Right lobe of liver (tissue), 4 donors: ENCODE results near the gene KIR2DL1.
"Not testable (repeated sequence)": the region's sequence is repeated elsewhere in the genome, so short reads cannot be mapped to it uniquely, and the experiment has no call there.

ENCODE experiments used
- CTCF ChIP-seq, 4 donors: fragments of 200-600 bp in 3 of 4; fragments of 450-650 bp in 1 of 4; IDR thresholded peaks; one replicate each; pipeline versions ENCODE4 v1.5.1 to v1.8.0; 2016 to 2022; ENCODE audit warnings: antibody characterized with exemption in 4 of 4, mild to moderate bottlenecking in 2 of 4
- POLR2A ChIP-seq: fragments of 450-650 bp; IDR thresholded peaks from one replicate; pipeline ENCODE4 v1.6.1; 2017; ENCODE audit warnings: antibody characterized with exemption, mild to moderate bottlenecking
- donor health status: DM: no; HTN: no; CAD: no.
- donor health status: DM: no; HTN: no; CAD: no.
- donor health status: DM: no; HTN: yes; CAD: no.

- not testable (repeated sequence) for TF ChIP-seq CTCF (IDR thresholded peaks at IDR 0.05); POLR2A
These were observed 3.1 kb upstream of the KIR2DL1 start for GRCh38 chr19:54766464-54766863.
